Nephron (organoid): ENCODE data around the gene ABTB2.

Experiments
- H3K27ac Mint-ChIP-seq, 3 experiments: 2 replicates each; pipeline ENCODE4 v1.8.0; 2020; ENCODE audit warnings: mixed read lengths in 3 of 3, mild to moderate bottlenecking in 2 of 3, moderate library complexity in 1 of 3
- H3K27me3 Mint-ChIP-seq: 2 replicates; pipeline ENCODE4 v1.8.0; 2021; ENCODE audit warnings: low read depth, mild to moderate bottlenecking, moderate library complexity, mixed read lengths
- H3K36me3 Mint-ChIP-seq: 2 replicates; pipeline ENCODE4 v1.8.0; 2020; ENCODE audit warnings: low read depth, mixed read lengths
- H3K4me1 Mint-ChIP-seq: 2 replicates; pipeline ENCODE4 v1.8.0; 2020; ENCODE audit warnings: mixed read lengths
- H3K4me3 Mint-ChIP-seq, 3 experiments: 2 replicates each; pipeline ENCODE4 v1.8.0; 2020; ENCODE audit warnings: mild to moderate bottlenecking in 3 of 3, mixed read lengths in 3 of 3, moderate library complexity in 2 of 3
- H3K9me3 Mint-ChIP-seq: 2 replicates; pipeline ENCODE4 v1.8.0; 2020; ENCODE audit warnings: mixed read lengths
- TF ChIP-seq, protein P1 (sequence below), 3 experiments: fragments of 200-600 bp; sonication (generic); IDR thresholded peaks; one replicate each; pipeline ENCODE4 v1.5.0; 2021; ENCODE audit warnings: antibody characterized with exemption in 3 of 3; ENCODE audit not compliant: unreplicated experiment in 3 of 3

ABTB2 gene

DNA sequence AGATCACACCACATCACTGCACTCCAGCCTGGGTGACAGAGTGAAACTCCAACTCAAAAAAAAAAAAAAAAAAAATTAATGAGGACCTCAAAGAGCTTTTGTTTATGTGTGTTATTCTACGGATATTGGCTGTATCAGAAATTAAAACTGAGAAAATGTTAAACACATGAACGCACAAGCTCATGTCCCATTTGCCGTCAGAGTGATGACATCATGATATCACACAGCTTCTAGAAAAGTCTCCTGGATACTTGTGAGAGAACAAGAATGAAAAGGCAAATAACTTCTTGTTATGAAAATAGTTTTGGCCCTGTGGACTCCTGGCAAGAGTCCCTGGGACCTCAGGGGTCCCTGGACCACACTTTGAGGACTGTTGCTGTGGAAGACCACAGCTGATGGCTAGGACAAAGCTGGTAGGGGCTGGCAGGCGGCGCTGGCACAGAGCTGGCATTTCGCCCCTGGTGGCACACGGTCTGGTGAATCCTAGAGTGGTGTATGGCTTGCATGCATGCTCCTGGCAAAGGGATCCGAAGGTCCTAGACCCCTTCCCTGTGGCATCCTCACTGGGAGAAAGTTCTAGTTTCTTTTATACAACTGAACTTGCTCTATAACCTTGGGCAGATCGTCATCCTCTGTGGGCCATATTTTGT, 178.7 kb downstream of the ABTB2 start:
- Mint-ChIP-seq H3K27me3 (peaks cover 11% of the 10 kb centered on the region), H3K4me1 (peaks cover 16% of the 10 kb centered on the region), H3K36me3 (no peaks in the 10 kb centered on the region), H3K9me3 (no peaks in the 10 kb centered on the region), H3K4me3 (no peak overlapping the region), H3K27ac (no peak overlapping the region)
- TF ChIP-seq, protein P1, sequence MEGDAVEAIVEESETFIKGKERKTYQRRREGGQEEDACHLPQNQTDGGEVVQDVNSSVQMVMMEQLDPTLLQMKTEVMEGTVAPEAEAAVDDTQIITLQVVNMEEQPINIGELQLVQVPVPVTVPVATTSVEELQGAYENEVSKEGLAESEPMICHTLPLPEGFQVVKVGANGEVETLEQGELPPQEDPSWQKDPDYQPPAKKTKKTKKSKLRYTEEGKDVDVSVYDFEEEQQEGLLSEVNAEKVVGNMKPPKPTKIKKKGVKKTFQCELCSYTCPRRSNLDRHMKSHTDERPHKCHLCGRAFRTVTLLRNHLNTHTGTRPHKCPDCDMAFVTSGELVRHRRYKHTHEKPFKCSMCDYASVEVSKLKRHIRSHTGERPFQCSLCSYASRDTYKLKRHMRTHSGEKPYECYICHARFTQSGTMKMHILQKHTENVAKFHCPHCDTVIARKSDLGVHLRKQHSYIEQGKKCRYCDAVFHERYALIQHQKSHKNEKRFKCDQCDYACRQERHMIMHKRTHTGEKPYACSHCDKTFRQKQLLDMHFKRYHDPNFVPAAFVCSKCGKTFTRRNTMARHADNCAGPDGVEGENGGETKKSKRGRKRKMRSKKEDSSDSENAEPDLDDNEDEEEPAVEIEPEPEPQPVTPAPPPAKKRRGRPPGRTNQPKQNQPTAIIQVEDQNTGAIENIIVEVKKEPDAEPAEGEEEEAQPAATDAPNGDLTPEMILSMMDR (IDR thresholded peaks at IDR 0.05; ENCODE audit: unreplicated experiment in 3 of 3), result no peak

DNA sequence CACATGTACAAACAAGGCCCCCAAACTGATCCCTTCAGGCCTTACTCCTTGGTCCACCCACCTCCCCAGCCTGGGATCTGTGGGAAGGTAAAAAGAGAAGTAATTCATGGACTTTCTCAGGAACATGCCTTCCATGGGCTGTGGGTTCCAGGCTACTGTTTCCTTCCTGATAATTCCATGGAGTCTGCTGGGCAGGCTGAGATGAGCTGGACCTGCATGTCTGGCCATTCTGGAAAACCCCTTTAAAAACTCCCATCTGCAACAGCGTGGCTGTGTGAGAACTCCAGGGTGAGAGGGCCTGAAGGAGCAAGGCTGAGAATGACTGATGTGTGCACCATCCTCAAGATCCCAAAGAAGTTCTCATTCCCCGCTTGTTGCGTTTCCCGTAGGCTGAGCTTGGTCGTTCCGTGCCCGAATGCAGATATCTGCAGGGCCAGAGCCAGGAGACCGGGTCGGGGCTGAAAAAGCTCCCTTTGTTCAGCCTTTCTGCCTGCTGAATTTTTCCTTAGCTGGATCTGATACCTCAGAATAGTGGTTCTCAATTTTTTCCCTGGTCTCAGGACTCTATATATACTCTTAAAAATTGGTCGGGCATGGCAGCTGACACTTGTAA, 179.5 kb downstream of the ABTB2 start:
- H3K4me1 Mint-ChIP-seq, result peaks cover 10% of the 10 kb centered on the region
- no peak overlapping the region for H3K4me3 Mint-ChIP-seq
- H3K27me3 Mint-ChIP-seq, result peaks cover 11% of the 10 kb centered on the region
- H3K9me3 Mint-ChIP-seq, result no peaks in the 10 kb centered on the region
- no peak overlapping the region for H3K27ac Mint-ChIP-seq
- TF ChIP-seq, protein P1 (IDR thresholded peaks at IDR 0.05; ENCODE audit: unreplicated experiment in 3 of 3), result no peak
- H3K36me3 Mint-ChIP-seq, result no peaks in the 10 kb centered on the region

DNA sequence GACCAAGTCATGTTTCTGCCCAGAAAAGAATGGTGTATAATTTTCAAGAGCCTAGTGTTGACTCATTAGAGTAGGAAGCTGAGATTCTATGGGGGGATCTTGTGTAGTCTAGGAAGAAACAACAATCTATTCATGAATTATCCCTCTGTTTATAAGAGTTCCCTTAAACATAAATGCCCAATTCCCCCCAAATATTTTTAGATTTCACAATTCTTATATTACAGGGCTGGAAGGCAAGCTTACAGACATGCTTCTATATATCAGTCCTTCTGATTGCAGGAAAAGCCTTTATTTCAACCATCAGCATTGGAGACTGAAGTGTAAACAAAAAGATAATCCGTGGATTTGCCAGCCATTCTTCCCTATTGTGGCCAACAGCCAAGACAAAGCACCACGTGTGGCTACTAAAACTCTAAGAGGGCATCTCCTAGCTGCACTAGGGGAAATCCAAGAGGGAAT, 181.0 kb downstream of the ABTB2 start:
- H3K9me3 Mint-ChIP-seq, result no peaks in the 10 kb centered on the region
- TF ChIP-seq, protein P1 (IDR thresholded peaks at IDR 0.05; ENCODE audit: unreplicated experiment in 3 of 3), result no peak
- H3K27ac Mint-ChIP-seq, result no peak overlapping the region
- no peaks in the 10 kb centered on the region for H3K36me3 Mint-ChIP-seq
- H3K4me3 Mint-ChIP-seq, result no peak overlapping the region
- H3K4me1 Mint-ChIP-seq, result peaks cover 10% of the 10 kb centered on the region
- peaks cover 11% of the 10 kb centered on the region for H3K27me3 Mint-ChIP-seq

DNA sequence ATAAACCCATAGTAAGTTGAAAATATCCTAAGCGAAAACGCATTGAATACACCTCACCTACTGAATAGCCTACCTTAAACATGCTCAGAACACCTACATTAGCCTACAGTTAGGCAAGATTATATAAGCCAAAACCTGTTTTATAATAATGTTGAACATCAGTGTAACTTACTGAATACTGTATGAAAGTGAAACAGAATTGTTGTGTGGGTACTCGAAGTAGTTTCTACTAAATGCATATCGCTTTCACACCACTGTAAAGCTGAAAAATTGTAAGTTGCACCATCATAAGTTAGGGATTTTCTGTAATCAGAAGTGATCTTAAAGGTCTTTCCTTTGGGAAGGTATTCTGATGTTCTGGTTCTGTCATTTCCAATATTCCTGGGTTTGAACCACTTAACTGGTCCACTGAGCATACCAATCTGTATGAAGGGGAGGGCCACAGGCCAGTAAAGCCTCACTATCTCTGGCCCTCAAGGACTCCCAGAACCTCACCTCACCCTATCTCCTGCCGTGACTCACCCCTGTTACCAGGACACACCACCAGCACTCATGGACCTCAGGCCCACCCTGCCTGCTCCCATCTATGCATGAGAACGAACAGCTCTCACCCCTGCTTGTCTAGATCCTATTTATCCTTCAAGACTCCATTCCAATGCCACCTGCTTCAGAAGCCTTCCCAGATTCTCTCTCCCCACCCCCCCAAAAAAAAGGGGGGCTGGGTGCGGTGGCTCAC, 182.4 kb downstream of the ABTB2 start:
- TF ChIP-seq, protein P1 (IDR thresholded peaks at IDR 0.05; ENCODE audit: unreplicated experiment in 3 of 3), result no peak
- Mint-ChIP-seq H3K27ac (no peak overlapping the region), H3K4me3 (peak overlapping the region in 1 of 3 experiments; percentile 73), H3K4me1 (peaks cover 10% of the 10 kb centered on the region), H3K27me3 (peaks cover 16% of the 10 kb centered on the region), H3K9me3 (no peaks in the 10 kb centered on the region), H3K36me3 (no peaks in the 10 kb centered on the region)

DNA sequence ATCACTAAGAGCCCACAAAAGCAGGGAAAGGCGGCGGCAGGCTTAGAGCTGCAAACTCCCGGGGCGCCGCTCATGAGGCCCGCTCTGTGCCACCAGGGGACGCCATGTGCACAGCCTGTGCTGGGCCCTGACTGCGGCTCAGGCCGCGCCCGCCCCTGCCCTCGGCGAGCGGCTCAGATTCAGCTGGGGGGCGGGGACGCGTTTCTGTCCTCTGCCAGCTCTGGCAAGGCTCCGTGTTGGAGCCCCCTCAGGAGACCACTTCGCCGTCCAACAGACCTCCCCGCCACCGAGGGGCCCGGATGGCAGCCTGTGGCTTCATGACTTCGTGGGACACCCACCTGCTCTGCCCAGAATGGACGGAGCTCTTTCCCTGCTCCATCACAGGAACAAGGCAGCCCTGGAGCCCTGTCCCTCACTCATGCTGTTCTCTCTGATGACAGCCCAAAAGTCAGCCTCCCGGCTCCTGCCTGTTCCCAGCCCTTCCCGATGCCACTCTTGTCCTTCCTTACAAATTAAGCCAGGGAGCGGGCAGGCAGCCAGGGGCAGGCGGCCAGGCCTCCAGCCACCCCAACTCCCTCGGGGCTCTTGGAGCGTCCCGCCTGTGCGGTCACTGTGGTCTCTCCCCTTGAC, 183.3 kb downstream of the ABTB2 start:
- Mint-ChIP-seq H3K4me3 (peak overlapping the region; percentile 46 to 73 (median 47)), H3K36me3 (no peaks in the 10 kb centered on the region), H3K27ac (no peak overlapping the region), H3K9me3 (no peaks in the 10 kb centered on the region), H3K27me3 (peaks cover 18% of the 10 kb centered on the region), H3K4me1 (peaks cover 11% of the 10 kb centered on the region)
- TF ChIP-seq, protein P1 (IDR thresholded peaks at IDR 0.05; ENCODE audit: unreplicated experiment in 3 of 3), result peak; percentile 93 to 98 (median 96)
